Esophagus muscularis mucosa (tissue), 3 donors: ENCODE data around the gene ZBTB16.

Experiments
- CTCF ChIP-seq, 3 experiments: fragments of 200-600 bp in 2 of 3; fragments of 450-650 bp in 1 of 3; sonication (generic) in 2 of 3; IDR thresholded peaks; one replicate each; pipeline ENCODE4 v1.5.1; 2017 to 2019; ENCODE audit warnings: antibody characterized with exemption in 3 of 3, mild to moderate bottlenecking in 2 of 3, moderate library complexity in 1 of 3
- POLR2A ChIP-seq: fragments of 450-650 bp; IDR thresholded peaks from one replicate; pipeline ENCODE4 v1.6.1; 2017; ENCODE audit warnings: antibody characterized with exemption, moderate library complexity, mild to moderate bottlenecking, low read depth
- POLR2AphosphoS5 ChIP-seq, 2 donors: sonication (generic); formaldehyde crosslinking; IDR thresholded peaks; one replicate each; pipeline ENCODE4 v1.6.1; 2017; ENCODE audit warnings: antibody characterized with exemption in 2 of 2

GRCh38 chr11:114287154-114287553 lies 227.6 kb downstream of the ZBTB16 start:
- TF ChIP-seq CTCF (IDR thresholded peaks at IDR 0.05), result no peak
- no peak for TF ChIP-seq POLR2A
- no peak for TF ChIP-seq POLR2AphosphoS5 (IDR thresholded peaks at IDR 0.05)
